ENCODE measurements around the gene TMEM222.

Gene TMEM222

DNA sequence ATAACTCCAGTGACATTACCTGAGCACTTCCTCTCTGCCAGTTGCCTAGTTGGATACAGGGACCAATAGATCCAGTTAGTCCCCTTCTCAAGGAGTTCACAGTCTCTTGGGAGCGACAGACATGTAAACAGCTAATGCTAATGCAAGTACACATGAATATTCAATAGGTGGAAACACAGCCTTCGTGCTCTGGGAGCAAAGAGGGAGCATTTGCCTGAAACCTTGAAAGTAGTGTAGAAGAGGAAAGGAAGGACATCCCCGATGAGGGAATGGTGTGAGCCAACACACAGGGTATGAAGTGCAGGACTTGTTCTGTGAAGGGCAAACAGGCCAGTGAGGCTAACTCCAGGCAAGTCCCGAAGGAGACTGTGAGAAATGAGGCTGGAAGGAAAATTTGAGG lies 3.8 kb upstream of the TMEM222 start:
- TF ChIP-seq, protein P1, sequence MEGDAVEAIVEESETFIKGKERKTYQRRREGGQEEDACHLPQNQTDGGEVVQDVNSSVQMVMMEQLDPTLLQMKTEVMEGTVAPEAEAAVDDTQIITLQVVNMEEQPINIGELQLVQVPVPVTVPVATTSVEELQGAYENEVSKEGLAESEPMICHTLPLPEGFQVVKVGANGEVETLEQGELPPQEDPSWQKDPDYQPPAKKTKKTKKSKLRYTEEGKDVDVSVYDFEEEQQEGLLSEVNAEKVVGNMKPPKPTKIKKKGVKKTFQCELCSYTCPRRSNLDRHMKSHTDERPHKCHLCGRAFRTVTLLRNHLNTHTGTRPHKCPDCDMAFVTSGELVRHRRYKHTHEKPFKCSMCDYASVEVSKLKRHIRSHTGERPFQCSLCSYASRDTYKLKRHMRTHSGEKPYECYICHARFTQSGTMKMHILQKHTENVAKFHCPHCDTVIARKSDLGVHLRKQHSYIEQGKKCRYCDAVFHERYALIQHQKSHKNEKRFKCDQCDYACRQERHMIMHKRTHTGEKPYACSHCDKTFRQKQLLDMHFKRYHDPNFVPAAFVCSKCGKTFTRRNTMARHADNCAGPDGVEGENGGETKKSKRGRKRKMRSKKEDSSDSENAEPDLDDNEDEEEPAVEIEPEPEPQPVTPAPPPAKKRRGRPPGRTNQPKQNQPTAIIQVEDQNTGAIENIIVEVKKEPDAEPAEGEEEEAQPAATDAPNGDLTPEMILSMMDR (IDR thresholded peaks at IDR 0.05; ENCODE audit: insufficient read depth, low read depth, low read length, missing control alignments), result no peak
- no peak overlapping the region for H3K4me3 ChIP-seq (ENCODE audit: low read depth, low read length)
- no peak for DNase-seq (ENCODE audit: low read depth)

DNA sequence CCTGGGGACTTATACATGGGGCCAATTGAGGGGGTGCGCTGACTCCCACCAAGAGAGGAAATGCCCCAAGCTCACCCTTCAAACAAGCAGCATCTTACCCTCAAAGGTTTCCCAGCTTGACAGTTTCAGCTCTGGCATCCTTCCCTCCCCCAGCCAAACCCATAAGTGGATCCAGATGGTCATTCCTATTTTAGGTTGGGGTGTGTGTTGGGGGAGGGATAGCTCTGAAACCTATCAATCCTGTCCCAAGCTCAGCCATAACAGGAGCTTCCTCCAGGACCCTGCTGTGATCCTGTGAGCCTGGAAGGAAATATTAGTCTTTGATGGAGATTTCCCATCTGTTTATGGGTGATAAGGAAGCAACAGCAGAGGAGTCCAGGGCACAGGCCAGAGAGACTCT lies 3.4 kb upstream of the TMEM222 start:
- TF ChIP-seq, protein P1 (IDR thresholded peaks at IDR 0.05; ENCODE audit: insufficient read depth, low read depth, low read length, missing control alignments), result no peak
- no peak overlapping the region for H3K4me3 ChIP-seq (ENCODE audit: low read depth, low read length)
- no peak for DNase-seq (ENCODE audit: low read depth)

DNA sequence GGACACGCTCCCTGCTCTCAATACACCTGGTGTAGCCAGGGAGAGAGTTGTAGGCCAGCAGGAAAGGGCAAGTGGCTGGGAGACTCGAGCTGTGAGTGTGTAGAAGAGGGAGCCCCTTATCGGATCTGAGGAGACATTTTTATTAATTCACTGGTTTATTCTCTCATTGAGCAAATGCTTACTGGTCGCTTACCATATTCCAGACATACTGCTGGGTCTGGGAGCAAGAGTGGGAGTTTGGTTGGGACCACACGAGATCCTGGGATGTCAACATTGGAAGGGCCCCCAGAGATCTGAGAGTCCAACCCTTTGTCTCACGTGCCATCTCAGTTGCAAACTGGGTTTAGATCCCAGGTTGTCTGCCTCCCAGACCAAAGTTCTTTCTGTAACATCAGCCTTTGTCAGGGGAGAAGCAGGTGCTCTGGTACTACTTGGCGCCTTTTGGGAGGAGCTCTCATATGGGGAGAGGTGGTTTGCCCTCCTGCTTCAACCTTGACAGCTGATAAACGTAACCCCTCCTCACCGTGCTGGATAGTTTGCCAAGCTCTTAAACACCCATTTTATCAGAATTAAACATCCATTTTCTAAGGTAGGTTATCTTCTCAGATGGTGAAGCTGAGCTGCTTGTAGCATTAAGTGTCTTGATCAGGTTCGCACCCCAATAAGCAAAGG lies 742 bp downstream of the TMEM222 start:
- TF ChIP-seq, protein P1 (IDR thresholded peaks at IDR 0.05; ENCODE audit: insufficient read depth, low read depth, low read length, missing control alignments), result no peak
- peak overlapping the region; percentile 69 for H3K4me3 ChIP-seq (ENCODE audit: low read depth, low read length)
- DNase-seq (ENCODE audit: low read depth), result no peak

GRCh38 chr1:27325286-27325685 lies 3.3 kb downstream of the TMEM222 start:
- TF ChIP-seq, protein P1 (IDR thresholded peaks at IDR 0.05; ENCODE audit: insufficient read depth, low read depth, low read length, missing control alignments), result no peak
- no peak overlapping the region for H3K4me3 ChIP-seq (ENCODE audit: low read depth, low read length)
- DNase-seq (ENCODE audit: low read depth), result no peak

- TF ChIP-seq, protein P1 (IDR thresholded peaks at IDR 0.05; ENCODE audit: insufficient read depth, low read depth, low read length, missing control alignments), result no peak
- DNase-seq (ENCODE audit: low read depth), result no peak
Observed at GRCh38 chr1:27327964-27328363, 6.0 kb downstream of the TMEM222 start.

DNA sequence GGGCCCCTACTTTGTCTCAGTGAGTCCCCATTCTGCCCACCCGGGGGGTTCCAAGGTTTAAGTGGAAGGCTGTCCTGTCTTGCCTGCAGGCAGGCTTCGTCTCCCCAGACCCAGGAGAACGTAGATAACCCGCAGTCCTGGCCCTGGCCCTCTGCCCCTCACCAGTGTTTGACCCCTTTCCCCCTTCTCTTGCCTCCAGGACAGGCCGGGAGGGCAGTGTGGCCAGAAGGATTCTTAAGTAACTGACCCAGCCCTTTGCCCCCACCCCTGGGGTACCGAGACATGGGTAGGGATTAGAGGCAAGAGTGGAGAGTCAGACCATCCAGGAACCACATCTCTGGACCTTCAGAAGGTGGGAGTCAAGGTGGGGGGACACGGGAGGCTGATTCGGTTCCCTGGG lies 8.8 kb downstream of the TMEM222 start:
- no peak overlapping the region for H3K4me3 ChIP-seq (ENCODE audit: low read depth, low read length)
- DNase-seq (ENCODE audit: low read depth), result no peak
- TF ChIP-seq, protein P1 (IDR thresholded peaks at IDR 0.05; ENCODE audit: insufficient read depth, low read depth, low read length, missing control alignments), result no peak

More at GRCh38 chr1:27327964-27328363, 6.0 kb downstream of the TMEM222 start:
- H3K4me3 ChIP-seq (ENCODE audit: low read depth, low read length), result no peak overlapping the region

DNA sequence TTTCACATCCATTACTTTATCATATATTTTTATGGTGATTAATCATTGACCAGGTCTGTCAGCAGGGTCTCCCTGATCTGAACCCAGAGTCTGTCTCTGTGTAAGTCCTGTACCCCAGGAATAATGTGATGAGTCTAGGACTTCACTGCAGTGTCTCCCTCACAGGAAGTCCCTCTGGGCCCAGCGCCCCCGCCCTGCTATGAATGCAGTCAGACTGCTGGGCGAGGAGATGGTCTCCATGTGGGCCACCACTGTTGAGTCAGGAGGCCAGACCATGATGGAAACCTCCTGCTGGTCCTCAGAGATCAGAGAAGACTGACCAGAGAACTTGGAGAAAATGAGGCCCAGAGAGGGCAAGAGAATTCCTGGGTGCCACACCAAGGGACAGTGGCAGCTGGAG lies 9.5 kb downstream of the TMEM222 start:
- no peak for DNase-seq (ENCODE audit: low read depth)
- no peak overlapping the region for H3K4me3 ChIP-seq (ENCODE audit: low read depth, low read length)
- TF ChIP-seq, protein P1 (IDR thresholded peaks at IDR 0.05; ENCODE audit: insufficient read depth, low read depth, low read length, missing control alignments), result no peak

All from GM12865 (cell line).